ENCODE data around the gene DNAL1.

DNAL1 gene, protein sequence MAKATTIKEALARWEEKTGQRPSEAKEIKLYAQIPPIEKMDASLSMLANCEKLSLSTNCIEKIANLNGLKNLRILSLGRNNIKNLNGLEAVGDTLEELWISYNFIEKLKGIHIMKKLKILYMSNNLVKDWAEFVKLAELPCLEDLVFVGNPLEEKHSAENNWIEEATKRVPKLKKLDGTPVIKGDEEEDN

DNA sequence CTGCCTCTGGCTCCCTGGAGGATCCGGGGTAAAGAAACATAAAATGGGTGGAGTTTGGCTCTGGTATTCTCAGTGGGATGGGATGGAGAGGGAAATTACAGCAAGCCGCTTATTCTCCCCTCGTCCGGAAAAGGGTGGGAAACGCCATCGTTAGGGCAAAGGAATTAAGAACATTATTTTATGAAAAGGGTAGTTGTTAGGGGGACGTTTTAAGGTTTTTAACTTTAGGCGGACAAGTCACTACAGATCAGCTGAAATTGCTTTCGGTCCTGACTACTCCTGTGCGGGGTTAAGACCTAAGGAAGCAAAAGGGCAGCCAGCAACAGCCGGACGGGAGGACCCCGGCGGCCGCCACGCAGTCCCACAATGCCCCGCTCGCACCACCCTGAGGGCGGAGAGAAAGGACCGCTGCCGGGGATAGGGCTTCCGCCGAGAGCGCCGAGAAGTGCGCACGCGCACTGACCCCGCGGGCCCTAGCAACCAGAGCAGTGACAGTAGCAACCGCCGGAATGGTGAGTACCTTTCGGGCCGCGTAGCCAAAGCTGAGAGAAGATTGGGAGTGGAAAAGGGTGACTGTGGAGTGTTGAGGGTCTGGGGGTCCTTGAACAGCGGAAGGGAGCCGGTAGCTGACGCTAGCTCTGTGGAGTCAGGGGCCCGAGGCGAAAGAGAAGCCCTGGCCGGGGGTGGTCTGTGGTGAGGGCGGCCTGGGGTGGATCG, at the start of gene DNAL1:
Gene DNAL1 (plus strand): TSS at position 456 of the 717 bp plus-strand sequence. CDS start 54 bp downstream, at position 510.
- Histone ChIP-seq H3K9ac (peak within 1 kb of the TSS; percentile 70 to 89 (median 81)), H3K36me3 (no peaks in the 10 kb centered on the region), H4K20me1 (no peaks in the 10 kb centered on the region), H3K4me3 (peak within 1 kb of the TSS; percentile 71 to 94 (median 82)), H3K4me1 (peaks cover 9 to 19% (median 16%) of the 10 kb centered on the region in 10 experiments), H3K4me2 (peak within 1 kb of the TSS; percentile 81 to 96 (median 94)), H3K27me3 (no peaks in the 10 kb centered on the region), H3K9me3 (replicated peaks in 1 of 11) (no peaks in the 10 kb centered on the region), H3K27ac (peak within 1 kb of the TSS; percentile 67 to 82 (median 79))
- TF ChIP-seq Cebpa-rat (IDR thresholded peaks at IDR 0.05): no peak

- Histone ChIP-seq H3K36me3 (no peaks in the 10 kb centered on the region), H4K20me1 (no peaks in the 10 kb centered on the region), H3K27ac (no peak overlapping the region), H3K9ac (no peak overlapping the region), H3K4me3 (no peak overlapping the region), H3K9me3 (replicated peaks in 1 of 11) (peaks cover 0 to 1% (median 0%) of the 10 kb centered on the region in 11 experiments; a peak in 1 of 22 replicates), H3K4me2 (no peak overlapping the region), H3K4me1 (no peaks in the 10 kb centered on the region), H3K27me3 (no peaks in the 10 kb centered on the region)
- TF ChIP-seq Cebpa-rat (IDR thresholded peaks at IDR 0.05): no peak
These were observed 45.3 kb upstream of the DNAL1 start for GRCh38 chr14:73599499-73599898.

GRCh38 chr14:73602994-73603393, 41.8 kb upstream of the DNAL1 start:
- Histone ChIP-seq H3K27ac (no peak overlapping the region), H3K9me3 (replicated peaks in 1 of 11) (peaks cover 7 to 33% (median 21%) of the 10 kb centered on the region in 11 experiments; a peak in 18 of 22 replicates), H3K4me3 (no peak overlapping the region), H4K20me1 (no peaks in the 10 kb centered on the region), H3K36me3 (no peaks in the 10 kb centered on the region), H3K4me1 (no peaks in the 10 kb centered on the region), H3K27me3 (no peaks in the 10 kb centered on the region), H3K9ac (no peak overlapping the region), H3K4me2 (no peak overlapping the region)
- no peak for TF ChIP-seq Cebpa-rat (IDR thresholded peaks at IDR 0.05)

DNA sequence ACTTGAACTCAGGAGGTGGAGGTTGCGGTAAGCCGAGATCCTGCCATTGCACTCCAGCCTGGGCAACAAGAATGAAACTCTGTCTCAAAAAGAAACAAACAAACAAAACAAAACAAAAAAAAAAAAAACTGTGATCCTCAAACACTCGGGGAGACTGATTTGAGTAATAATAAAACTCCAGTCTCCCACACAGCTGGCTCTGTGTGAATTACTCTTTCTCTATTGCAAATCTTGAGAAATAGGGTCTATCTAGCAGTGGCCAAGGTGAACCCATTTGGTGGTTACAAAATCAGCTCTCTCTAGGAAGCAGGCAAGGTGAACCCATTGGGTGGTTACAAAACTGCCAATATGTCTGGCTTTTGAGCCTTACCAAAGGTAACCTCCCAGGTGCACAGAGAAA, 38.5 kb upstream of the DNAL1 start:
- peaks cover 3 to 9% (median 6%) of the 10 kb centered on the region in 11 experiments; a peak in 21 of 22 replicates for H3K27me3 ChIP-seq
- no peaks in the 10 kb centered on the region for H4K20me1 ChIP-seq
- peaks cover 7 to 34% (median 22%) of the 10 kb centered on the region in 11 experiments; a peak in 19 of 22 replicates for H3K9me3 ChIP-seq (replicated peaks in 1 of 11)
- TF ChIP-seq Cebpa-rat (IDR thresholded peaks at IDR 0.05): no peak
- no peak overlapping the region for H3K4me3 ChIP-seq
- no peak overlapping the region for H3K4me2 ChIP-seq
- H3K36me3 ChIP-seq: no peaks in the 10 kb centered on the region
- no peak overlapping the region for H3K27ac ChIP-seq
- H3K4me1 ChIP-seq: no peaks in the 10 kb centered on the region
- no peak overlapping the region for H3K9ac ChIP-seq

DNA sequence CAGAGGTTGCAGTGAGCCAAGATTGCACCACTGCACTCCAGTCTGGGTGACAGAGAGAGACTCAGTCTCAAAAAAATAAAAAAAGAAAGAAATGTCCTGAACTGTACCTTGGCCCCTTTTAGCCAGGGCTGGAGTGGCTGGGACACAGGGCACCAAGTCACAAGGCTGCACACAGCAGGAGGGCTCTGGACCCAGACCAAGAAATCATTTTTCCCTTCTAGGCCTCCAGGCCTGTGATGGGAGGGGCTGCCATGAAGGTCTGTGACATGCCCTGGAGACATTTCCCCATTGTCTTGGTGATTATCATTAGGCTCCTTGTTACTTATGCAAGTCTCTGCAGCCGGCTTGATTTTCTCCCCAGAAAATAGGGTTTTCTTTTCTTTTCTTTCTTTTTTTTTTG, 37.5 kb upstream of the DNAL1 start:
- H3K36me3 ChIP-seq: no peaks in the 10 kb centered on the region
- H3K9ac ChIP-seq: no peak overlapping the region
- H3K4me3 ChIP-seq: no peak overlapping the region
- H3K9me3 ChIP-seq (replicated peaks in 1 of 11): peaks cover 7 to 34% (median 22%) of the 10 kb centered on the region in 11 experiments; a peak in 19 of 22 replicates
- H3K27ac ChIP-seq: no peak overlapping the region
- peaks cover 13 to 19% (median 16%) of the 10 kb centered on the region in 11 experiments for H3K27me3 ChIP-seq
- no peak for TF ChIP-seq Cebpa-rat (IDR thresholded peaks at IDR 0.05)
- H3K4me2 ChIP-seq: no peak overlapping the region
- H4K20me1 ChIP-seq: no peaks in the 10 kb centered on the region
- H3K4me1 ChIP-seq: peaks cover 0 to 8% (median 2%) of the 10 kb centered on the region in 10 experiments; a peak in 5 of 20 replicates

DNA sequence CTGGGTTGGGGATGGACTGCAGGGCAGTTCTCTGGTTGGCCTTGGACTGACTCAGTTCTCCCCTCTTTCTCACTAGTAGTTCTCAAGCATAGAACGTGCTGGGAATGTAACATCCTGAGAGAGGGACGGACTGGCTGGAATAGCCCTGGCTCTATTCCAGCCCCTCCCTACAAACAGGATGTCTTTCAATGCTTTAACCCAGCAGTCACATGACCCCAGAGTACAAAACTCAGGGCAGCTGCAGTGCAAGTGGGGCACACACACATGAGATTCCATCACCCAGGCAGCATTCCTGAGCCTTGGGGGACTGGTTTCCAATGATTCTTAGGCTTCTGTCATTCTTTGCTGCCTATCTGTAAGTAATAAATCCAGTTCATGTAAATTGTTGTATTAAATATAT, 34.1 kb upstream of the DNAL1 start:
- Histone ChIP-seq H3K36me3 (no peaks in the 10 kb centered on the region), H4K20me1 (no peaks in the 10 kb centered on the region), H3K27me3 (peaks cover 27 to 41% (median 36%) of the 10 kb centered on the region in 11 experiments), H3K4me2 (no peak overlapping the region), H3K4me1 (peaks cover 0 to 18% (median 6%) of the 10 kb centered on the region in 10 experiments; a peak in 10 of 20 replicates), H3K27ac (no peak overlapping the region), H3K4me3 (no peak overlapping the region), H3K9ac (no peak overlapping the region), H3K9me3 (replicated peaks in 1 of 11) (peaks cover 7 to 26% (median 21%) of the 10 kb centered on the region in 11 experiments; a peak in 19 of 22 replicates)
- no peak for TF ChIP-seq Cebpa-rat (IDR thresholded peaks at IDR 0.05)

- H3K36me3 ChIP-seq: no peaks in the 10 kb centered on the region
These were observed 32.3 kb upstream of the DNAL1 start, which contains the start of gene ACOT6 for GRCh38 chr14:73612339-73613045. TSS of gene ACOT6 (plus strand) at chr14:73612517. CDS start at chr14:73612572, 55 bp downstream.

DNA sequence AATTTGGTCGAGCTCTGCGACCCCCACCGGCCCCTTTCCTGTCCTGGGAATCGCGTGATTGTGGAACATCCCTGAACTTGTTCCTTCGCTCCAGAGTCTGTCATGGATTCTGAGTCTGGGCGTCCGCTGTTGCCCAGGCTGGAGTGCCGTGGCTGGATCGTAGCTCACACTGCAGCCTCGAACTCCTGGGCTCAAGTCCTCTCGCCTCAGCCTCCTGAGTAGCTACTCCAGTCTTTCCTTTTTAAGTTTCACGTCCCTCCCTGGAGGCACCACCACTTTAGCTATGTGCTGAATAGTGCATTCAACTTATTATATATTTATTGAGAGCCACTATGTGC, 31.8 kb upstream of the DNAL1 start:
- TF ChIP-seq Cebpa-rat (IDR thresholded peaks at IDR 0.05): no peak
- peaks cover 0 to 18% (median 6%) of the 10 kb centered on the region in 10 experiments; a peak in 10 of 20 replicates for H3K4me1 ChIP-seq
- H3K27ac ChIP-seq: peak overlapping the region in 2 of 11 experiments; percentile 6 to 40; a peak in 1 of 22 replicates

More at GRCh38 chr14:73612339-73613045, 32.3 kb upstream of the DNAL1 start, which contains the start of gene ACOT6:
- Histone ChIP-seq H3K27me3 (peaks cover 27 to 41% (median 36%) of the 10 kb centered on the region in 11 experiments), H3K4me3 (peak within 1 kb of the TSS; percentile 57 to 77 (median 66)), H3K4me2 (peak within 1 kb of the TSS; percentile 71 to 94 (median 84)), H4K20me1 (no peaks in the 10 kb centered on the region), H3K9ac (peak within 1 kb of the TSS; percentile 41 to 76 (median 65); a peak in 20 of 22 replicates), H3K9me3 (replicated peaks in 1 of 11) (peaks cover 0 to 9% (median 6%) of the 10 kb centered on the region in 11 experiments; a peak in 10 of 22 replicates), H3K27ac (peak within 1 kb of the TSS in 4 of 11 experiments; percentile 2 to 40 (median 12); a peak in 3 of 22 replicates), H3K4me1 (peaks cover 0 to 18% (median 6%) of the 10 kb centered on the region in 10 experiments; a peak in 10 of 20 replicates)
- no peak for TF ChIP-seq Cebpa-rat (IDR thresholded peaks at IDR 0.05)

More for the DNA sequence above, 31.8 kb upstream of the DNAL1 start:
- Histone ChIP-seq H3K9me3 (replicated peaks in 1 of 11) (peaks cover 0 to 7% (median 4%) of the 10 kb centered on the region in 11 experiments; a peak in 6 of 22 replicates), H3K36me3 (no peaks in the 10 kb centered on the region), H3K9ac (peak overlapping the region; percentile 41 to 76 (median 65); a peak in 20 of 22 replicates), H3K27me3 (peaks cover 27 to 41% (median 36%) of the 10 kb centered on the region in 11 experiments), H3K4me3 (peak overlapping the region; percentile 57 to 77 (median 66)), H4K20me1 (no peaks in the 10 kb centered on the region), H3K4me2 (peak overlapping the region; percentile 71 to 94 (median 84))

Measured in BLaER1 treated with 17β-estradiol and CSF1 and Interleukin-3, amounts not matched to agents 10 nM and 100 nM (cell line).